MM.1S (cell line): ENCODE measurements around the gene CTNNA1.
"Not testable (repeated sequence)": the region's sequence is repeated elsewhere in the genome, so short reads cannot be mapped to it uniquely, and the experiment has no call there.

Experiments
- DNase-seq: peaks from one replicate; pipeline ENCODE4 v3.0.0-alpha.2; 2015
- H2AFZ ChIP-seq: fragments of 300-600 bp; sonication (generic); 2 replicates; pipeline ENCODE4 v1.6.0; 2016; ENCODE audit warnings: antibody characterized with exemption, low read length
- H3F3A ChIP-seq: fragments of 300-600 bp; sonication (generic); 2 replicates; pipeline ENCODE4 v1.6.1; 2016; ENCODE audit warnings: mild to moderate bottlenecking, antibody characterized with exemption, low read length, moderate library complexity, mixed read lengths; ENCODE audit not compliant: insufficient read depth
- H3K27ac ChIP-seq: fragments of 300-600 bp; sonication (generic); 2 replicates; pipeline ENCODE4 v1.5.1; 2016; ENCODE audit warnings: mild to moderate bottlenecking, low read length
- H3K27me3 ChIP-seq: fragments of 300-600 bp; sonication (generic); replicated peaks from 2 replicates; pipeline ENCODE4 v1.6.0; 2016; ENCODE audit warnings: low read length; ENCODE audit not compliant: insufficient read depth
- H3K36me3 ChIP-seq: fragments of 300-600 bp; sonication (generic); replicated peaks from 2 replicates; pipeline ENCODE4 v1.6.1; 2016; ENCODE audit warnings: mild to moderate bottlenecking, low read length, mixed read lengths; ENCODE audit not compliant: insufficient read depth
- H3K4me1 ChIP-seq: fragments of 300-600 bp; sonication (generic); 2 replicates; pipeline ENCODE4 v1.6.1; 2016; ENCODE audit warnings: low read length, mixed read lengths
- H3K4me2 ChIP-seq: fragments of 300-600 bp; sonication (generic); 2 replicates; pipeline ENCODE4 v1.6.0; 2016; ENCODE audit warnings: low read depth, low read length
- H3K4me3 ChIP-seq: fragments of 300-600 bp; sonication (generic); 2 replicates; pipeline ENCODE4 v1.5.1; 2016; ENCODE audit warnings: low read length, mixed read lengths
- H3K79me2 ChIP-seq: fragments of 300-600 bp; sonication (generic); 2 replicates; pipeline ENCODE4 v1.6.1; 2016; ENCODE audit warnings: mixed run types, low read length, mixed read lengths
- H3K9ac ChIP-seq: fragments of 300-600 bp; sonication (generic); 2 replicates; pipeline ENCODE4 v1.6.1; 2016; ENCODE audit warnings: low read length, mixed read lengths
- H3K9me2 ChIP-seq: fragments of 300-600 bp; sonication (generic); replicated peaks from 2 replicates; pipeline ENCODE4 v1.6.1; 2016; ENCODE audit warnings: mild to moderate bottlenecking, low read length, mixed read lengths; ENCODE audit not compliant: insufficient read depth
- H3K9me3 ChIP-seq: fragments of 300-600 bp; sonication (generic); replicated peaks from 2 replicates; pipeline ENCODE4 v1.6.1; 2016; ENCODE audit warnings: mild to moderate bottlenecking, low read length, mixed read lengths; ENCODE audit not compliant: insufficient read depth
- H4K20me1 ChIP-seq: fragments of 300-600 bp; sonication (generic); 2 replicates; pipeline ENCODE4 v1.6.1; 2016; ENCODE audit warnings: mild to moderate bottlenecking, low read length, moderate library complexity, mixed read lengths; ENCODE audit not compliant: insufficient read depth
- EZH2 ChIP-seq: fragments of 300-600 bp; sonication (generic); optimal IDR thresholded peaks from 2 replicates; pipeline ENCODE3; 2017; ENCODE audit warnings: low read depth, mild to moderate bottlenecking, antibody characterized with exemption, low read length, mixed read lengths
- EZH2phosphoT487 ChIP-seq: fragments of 300-600 bp; sonication (generic); IDR thresholded peaks from 2 replicates; pipeline ENCODE4 v1.6.1; 2018; ENCODE audit warnings: antibody characterized with exemption, low read length
- TF ChIP-seq, protein P1 (sequence below): fragments of 300-600 bp; sonication (generic); IDR thresholded peaks from 2 replicates; pipeline ENCODE4 v1.5.1; 2016; ENCODE audit warnings: antibody characterized with exemption, low read length, mixed read lengths

The CTNNA1 gene

DNA sequence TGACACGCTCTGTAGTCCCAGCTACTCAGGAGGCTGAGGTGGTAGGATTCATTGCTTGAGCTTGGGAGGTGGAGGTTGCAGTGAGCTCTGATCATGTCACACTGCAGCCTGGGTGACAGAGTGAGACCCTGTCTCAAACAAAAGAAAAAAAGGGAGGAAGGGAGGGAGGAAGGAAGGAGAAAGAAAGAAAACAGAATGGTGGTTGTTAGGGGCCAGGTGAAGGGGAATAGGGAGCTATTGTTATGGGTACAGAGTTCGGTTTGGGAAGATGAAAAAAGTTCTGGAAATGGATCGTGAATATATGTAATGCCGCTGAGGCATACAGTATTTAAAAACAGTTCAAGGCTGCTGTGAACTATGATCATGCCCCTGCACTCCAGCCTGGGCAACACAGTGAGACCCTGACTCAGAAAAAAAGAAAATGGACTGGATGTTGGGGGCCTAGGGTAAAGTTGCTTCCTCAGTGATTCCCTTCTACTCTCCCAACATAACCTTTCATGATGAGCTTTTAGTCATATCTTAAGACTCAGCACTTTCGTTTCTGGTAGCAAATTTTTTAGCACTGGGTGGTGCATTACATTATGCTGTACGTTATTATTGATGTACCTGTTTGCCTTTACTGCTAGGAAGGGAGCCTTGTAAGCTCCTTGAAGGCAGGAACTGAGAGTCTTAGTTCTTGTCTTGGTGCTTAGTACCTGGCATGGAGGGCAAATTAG, 4.0 kb downstream of the CTNNA1 start:
- H3K27me3 ChIP-seq = no peaks in the 10 kb centered on the region
- H2AFZ ChIP-seq = no peak overlapping the region
- H3F3A ChIP-seq = no peaks in the 10 kb centered on the region
- peak; percentile 30 for DNase-seq
- H3K9ac ChIP-seq = no peak overlapping the region
- no peaks in the 10 kb centered on the region for H3K9me3 ChIP-seq
- no peaks in the 10 kb centered on the region for H3K36me3 ChIP-seq
- peak overlapping the region; percentile 27 for H3K4me2 ChIP-seq
- H3K27ac ChIP-seq = no peak overlapping the region
- no peak for TF ChIP-seq EZH2phosphoT487
- no peak for TF ChIP-seq EZH2
- TF ChIP-seq, protein P1, sequence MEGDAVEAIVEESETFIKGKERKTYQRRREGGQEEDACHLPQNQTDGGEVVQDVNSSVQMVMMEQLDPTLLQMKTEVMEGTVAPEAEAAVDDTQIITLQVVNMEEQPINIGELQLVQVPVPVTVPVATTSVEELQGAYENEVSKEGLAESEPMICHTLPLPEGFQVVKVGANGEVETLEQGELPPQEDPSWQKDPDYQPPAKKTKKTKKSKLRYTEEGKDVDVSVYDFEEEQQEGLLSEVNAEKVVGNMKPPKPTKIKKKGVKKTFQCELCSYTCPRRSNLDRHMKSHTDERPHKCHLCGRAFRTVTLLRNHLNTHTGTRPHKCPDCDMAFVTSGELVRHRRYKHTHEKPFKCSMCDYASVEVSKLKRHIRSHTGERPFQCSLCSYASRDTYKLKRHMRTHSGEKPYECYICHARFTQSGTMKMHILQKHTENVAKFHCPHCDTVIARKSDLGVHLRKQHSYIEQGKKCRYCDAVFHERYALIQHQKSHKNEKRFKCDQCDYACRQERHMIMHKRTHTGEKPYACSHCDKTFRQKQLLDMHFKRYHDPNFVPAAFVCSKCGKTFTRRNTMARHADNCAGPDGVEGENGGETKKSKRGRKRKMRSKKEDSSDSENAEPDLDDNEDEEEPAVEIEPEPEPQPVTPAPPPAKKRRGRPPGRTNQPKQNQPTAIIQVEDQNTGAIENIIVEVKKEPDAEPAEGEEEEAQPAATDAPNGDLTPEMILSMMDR = no peak
- H3K79me2 ChIP-seq = peaks cover 84% of the 10 kb centered on the region
- no peak overlapping the region for H3K4me3 ChIP-seq
- no peaks in the 10 kb centered on the region for H4K20me1 ChIP-seq
- no peaks in the 10 kb centered on the region for H3K9me2 ChIP-seq
- H3K4me1 ChIP-seq = peaks cover 30% of the 10 kb centered on the region

DNA sequence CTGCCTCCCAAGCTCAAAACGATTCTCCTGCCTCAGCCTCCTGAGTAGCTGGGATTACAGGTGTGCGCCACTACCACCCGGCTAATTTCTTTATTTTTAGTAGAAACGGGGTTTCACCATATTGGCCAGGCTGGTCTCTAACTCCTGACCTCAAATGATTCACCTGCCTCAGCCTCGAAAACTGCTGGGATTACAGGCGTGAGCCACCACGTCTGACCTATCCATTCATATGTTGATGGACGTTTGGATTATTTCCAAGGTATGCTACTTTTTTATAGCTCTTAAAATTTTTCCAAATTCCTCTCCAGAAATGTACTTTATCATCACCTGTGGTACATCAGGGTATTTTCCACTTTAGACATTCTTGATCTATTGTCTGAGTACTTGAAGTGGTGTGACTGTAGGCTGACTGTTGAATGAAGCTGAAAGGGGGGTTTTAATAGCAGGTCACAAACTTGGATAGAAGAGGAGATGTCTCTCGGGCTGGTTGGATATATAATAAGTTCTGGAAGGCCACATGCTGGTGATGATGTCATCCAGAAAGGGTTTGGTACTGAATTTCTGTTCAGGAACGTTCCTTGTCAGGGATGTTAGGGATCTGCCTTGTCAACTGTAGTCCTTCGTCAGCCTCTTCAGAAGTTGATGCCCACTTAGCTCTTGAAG, 7.4 kb downstream of the CTNNA1 start:
- H3K36me3 ChIP-seq = no peaks in the 10 kb centered on the region
- H3K4me3 ChIP-seq = no peak overlapping the region
- no peak for DNase-seq
- H2AFZ ChIP-seq = no peak overlapping the region
- H3K4me1 ChIP-seq = peaks cover 27% of the 10 kb centered on the region
- H4K20me1 ChIP-seq = no peaks in the 10 kb centered on the region
- H3K4me2 ChIP-seq = no peak overlapping the region
- H3F3A ChIP-seq = no peaks in the 10 kb centered on the region
- no peaks in the 10 kb centered on the region for H3K9me2 ChIP-seq
- H3K27ac ChIP-seq = no peak overlapping the region
- TF ChIP-seq EZH2phosphoT487 (no peak), EZH2 (no peak)
- TF ChIP-seq, protein P1 = no peak
- peaks cover 94% of the 10 kb centered on the region for H3K79me2 ChIP-seq
- H3K9ac ChIP-seq = no peak overlapping the region
- no peaks in the 10 kb centered on the region for H3K27me3 ChIP-seq
- no peaks in the 10 kb centered on the region for H3K9me3 ChIP-seq

DNA sequence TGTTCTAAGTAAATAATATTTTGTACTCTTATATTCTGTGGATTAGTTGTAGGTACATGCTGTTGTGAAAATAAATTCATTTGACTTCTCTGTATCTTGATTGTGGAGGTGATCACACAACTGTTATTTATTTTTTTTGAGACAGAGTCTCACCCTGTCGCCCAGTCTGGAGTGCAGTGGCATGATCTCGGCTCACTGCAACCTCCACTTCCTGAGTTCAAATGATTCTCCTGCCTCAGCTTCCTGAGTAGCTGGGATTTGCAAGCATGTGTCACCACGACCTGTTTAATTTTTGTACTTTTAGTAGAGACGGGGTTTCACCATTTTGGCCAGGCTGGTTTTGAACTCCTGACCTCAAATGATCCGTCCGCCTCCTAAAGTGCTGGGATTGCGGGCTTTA, 7.9 kb downstream of the CTNNA1 start:
- H2AFZ ChIP-seq, DNase-seq, H3K9me3 ChIP-seq, H3K9me2 ChIP-seq, H3K4me3 ChIP-seq, H3F3A ChIP-seq, H3K27me3 ChIP-seq, H3K27ac ChIP-seq, H3K9ac ChIP-seq, H3K36me3 ChIP-seq, H4K20me1 ChIP-seq, H3K4me2 ChIP-seq: not testable (repeated sequence)
- H3K79me2 ChIP-seq = peaks cover 93% of the 10 kb centered on the region
- H3K4me1 ChIP-seq = peaks cover 27% of the 10 kb centered on the region

DNA sequence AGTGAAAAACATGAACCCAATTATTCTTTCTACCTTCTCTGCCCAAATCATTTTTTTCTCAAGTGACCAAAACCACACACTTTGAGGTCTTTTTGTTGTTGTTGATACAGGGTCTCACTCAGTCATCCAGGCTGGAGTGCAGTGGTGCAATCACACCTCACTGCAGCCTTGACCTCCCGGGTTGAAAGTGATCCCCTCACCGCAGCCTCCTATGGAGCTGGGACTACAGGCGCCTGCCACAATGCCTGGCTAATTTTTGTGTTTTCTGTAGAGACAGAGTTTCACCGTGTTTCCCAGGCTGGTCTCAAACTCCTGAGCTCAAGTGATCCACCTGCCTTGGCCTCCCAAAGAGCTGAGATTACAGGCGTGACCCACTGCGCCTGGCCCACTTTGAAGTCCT, 8.4 kb downstream of the CTNNA1 start:
- not testable (repeated sequence) for H3F3A ChIP-seq, H3K4me3 ChIP-seq, H3K4me2 ChIP-seq, H3K9ac ChIP-seq, H3K27ac ChIP-seq, H2AFZ ChIP-seq, H3K27me3 ChIP-seq, DNase-seq, H3K9me3 ChIP-seq, H3K9me2 ChIP-seq, H4K20me1 ChIP-seq, H3K36me3 ChIP-seq
- peaks cover 22% of the 10 kb centered on the region for H3K4me1 ChIP-seq
- H3K79me2 ChIP-seq = peaks cover 93% of the 10 kb centered on the region
